Thymus (tissue), 11 donors: Measurements from ENCODE around the gene CGREF1. TPM values are rescaled to one million over a fixed set of nuclear protein-coding genes. Genes with fewer than 3 reads are reported as not detected.
A peak's percentile ranks its signal among the peaks of the same experiment; 100 is the strongest.

Experiments
- DNase-seq, 9 donors: peaks; one replicate each; pipeline ENCODE4 v3.0.0-alpha.2; 2013; ENCODE audit warnings: low spot score in 9 of 9, low read depth in 6 of 9, missing footprints in 1 of 9
- H3K27ac ChIP-seq, 2 donors: one replicate each; pipeline ENCODE4 v1.5.1; 2013; ENCODE audit warnings: control low read depth in 1 of 2, low read depth in 1 of 2, low read length in 1 of 2, mild to moderate bottlenecking in 1 of 2, moderate library complexity in 1 of 2
- H3K27me3 ChIP-seq, 2 donors: one replicate each; pipeline ENCODE4 v1.5.1; 2013; ENCODE audit warnings: low read length in 1 of 2; ENCODE audit not compliant: control insufficient read depth in 2 of 2, insufficient read depth in 1 of 2
- H3K36me3 ChIP-seq, 2 donors: one replicate each; pipeline ENCODE4 v1.5.1; 2013; ENCODE audit warnings: low read length in 1 of 2, mild to moderate bottlenecking in 1 of 2, moderate library complexity in 1 of 2; ENCODE audit not compliant: control insufficient read depth in 2 of 2, insufficient read depth in 2 of 2
- H3K4me1 ChIP-seq, 2 donors: one replicate each; pipeline ENCODE4 v1.5.1; 2013; ENCODE audit warnings: low read length in 2 of 2; ENCODE audit not compliant: control insufficient read depth in 2 of 2, insufficient read depth in 2 of 2
- H3K4me3 ChIP-seq, 2 donors: one replicate each; pipeline ENCODE4 v1.5.1; 2013; ENCODE audit warnings: low read length in 2 of 2, control low read depth in 1 of 2, mild to moderate bottlenecking in 1 of 2
- H3K9me3 ChIP-seq, 2 donors: one replicate each; pipeline ENCODE4 v1.5.1; 2013; ENCODE audit warnings: low read length in 1 of 2, mild to moderate bottlenecking in 1 of 2; ENCODE audit not compliant: control insufficient read depth in 2 of 2, insufficient read depth in 1 of 2
- WGBS: extraction: QIAGEN DNeasy Blood & Tissue Kit; methylation state at CpG from one replicate; pipeline ENCODE4 v1.1.7; 2013; 5-methylcytosine and 5-hydroxymethylcytosine counted together
- polyA plus RNA-seq: library from polyadenylated mRNA; stranded (reverse); fragments of 200-250 nt; gene quantifications from one replicate; pipeline ENCODE4 v1.2.3, GENCODE V29; 2013
- total RNA-seq: library from RNA; stranded (reverse); fragments of 120-200 nt; gene quantifications from one replicate; pipeline ENCODE4 v1.2.4, GENCODE V29; 2013
- donor health status: healthy.

CGREF1 gene
- total and polyA plus RNA-seq, 2 donors: 0.43 to 0.57 TPM

DNA sequence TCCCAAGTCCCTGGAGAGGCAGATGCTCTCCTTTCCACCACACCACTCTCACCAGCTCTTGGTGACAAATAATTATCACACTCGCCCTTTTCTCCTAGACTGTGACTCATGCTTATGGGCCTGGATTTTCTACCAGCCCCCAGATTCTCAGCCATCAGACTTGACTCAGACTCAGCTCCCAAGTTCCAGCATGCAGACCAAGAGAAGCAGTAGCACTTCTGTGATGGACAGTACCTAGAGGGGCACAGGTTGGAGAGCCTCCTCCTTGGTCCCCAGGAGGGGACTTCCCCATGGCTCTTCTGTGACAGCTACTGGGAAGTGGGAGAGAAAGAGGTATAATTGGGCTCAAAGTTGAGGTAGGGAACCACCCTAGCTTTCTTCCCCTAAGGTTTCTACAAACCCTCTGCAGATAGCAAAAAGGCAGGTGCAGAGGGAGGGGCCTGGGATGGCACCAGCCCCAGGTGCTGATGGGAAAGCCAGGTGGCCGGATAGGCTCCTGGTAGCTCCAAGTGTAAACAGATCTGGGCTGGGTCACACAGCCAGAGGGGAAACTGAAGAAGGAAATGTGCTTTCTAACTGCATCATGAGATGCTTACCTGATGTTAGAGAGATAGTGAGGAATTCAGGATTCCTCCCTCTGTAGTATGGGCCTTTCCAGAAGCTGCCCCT lies 34.0 kb upstream of the CGREF1 start:
- peaks cover 0 to 7% of the 10 kb centered on the region in 2 donors for H3K27me3 ChIP-seq
- no peak overlapping the region for H3K27ac ChIP-seq
- peak in 1 of 9 donors; percentile 15 for DNase-seq
- WGBS: 87% methylated on average over 2 of the region's 2 CpGs
- no peaks in the 10 kb centered on the region for H3K9me3 ChIP-seq
- H3K4me3 ChIP-seq: no peak overlapping the region
- no peaks in the 10 kb centered on the region for H3K36me3 ChIP-seq
- no peaks in the 10 kb centered on the region for H3K4me1 ChIP-seq

DNA sequence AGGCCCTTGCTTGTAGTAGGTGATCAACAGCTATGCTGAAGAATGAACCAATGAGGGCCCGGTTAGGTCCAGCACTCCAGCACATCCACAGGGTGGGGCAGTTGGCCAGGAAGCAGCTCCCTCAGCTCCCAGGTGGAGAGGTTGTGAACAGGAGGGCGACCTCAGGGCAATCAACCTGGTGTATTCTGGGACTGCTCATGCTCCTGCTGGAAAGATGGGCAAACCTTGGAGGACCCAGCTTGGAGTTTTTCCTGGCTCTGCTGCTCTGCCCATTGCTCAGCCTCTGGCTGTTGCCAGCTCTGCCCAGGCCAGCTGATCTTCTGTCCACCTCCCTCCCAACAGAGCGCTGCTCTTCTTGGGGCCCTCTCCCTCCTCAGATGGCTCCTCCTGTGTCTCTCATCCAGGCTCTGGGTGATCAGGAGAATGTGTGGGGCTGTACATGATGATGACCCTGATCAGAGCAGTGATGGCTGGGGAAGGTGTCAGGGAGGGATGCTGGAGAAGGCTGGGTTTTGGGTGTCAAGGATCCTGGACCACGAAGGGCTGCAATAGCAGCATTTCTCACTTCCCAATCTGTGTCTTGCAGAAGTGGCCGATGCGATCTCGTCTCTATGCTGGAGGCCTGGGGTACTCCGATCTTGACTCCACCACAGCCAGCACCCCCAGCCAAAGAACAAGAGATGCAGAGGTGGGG lies 33.3 kb upstream of the CGREF1 start:
- whole genome bisulfite sequencing: 94% methylated on average over 8 of the region's 8 CpGs
- no peak overlapping the region for H3K27ac ChIP-seq
- H3K9me3 ChIP-seq: no peaks in the 10 kb centered on the region
- peaks cover 0 to 7% of the 10 kb centered on the region in 2 donors for H3K27me3 ChIP-seq
- H3K4me1 ChIP-seq: no peaks in the 10 kb centered on the region
- H3K4me3 ChIP-seq: no peak overlapping the region
- DNase-seq: no peak
- no peaks in the 10 kb centered on the region for H3K36me3 ChIP-seq

DNA sequence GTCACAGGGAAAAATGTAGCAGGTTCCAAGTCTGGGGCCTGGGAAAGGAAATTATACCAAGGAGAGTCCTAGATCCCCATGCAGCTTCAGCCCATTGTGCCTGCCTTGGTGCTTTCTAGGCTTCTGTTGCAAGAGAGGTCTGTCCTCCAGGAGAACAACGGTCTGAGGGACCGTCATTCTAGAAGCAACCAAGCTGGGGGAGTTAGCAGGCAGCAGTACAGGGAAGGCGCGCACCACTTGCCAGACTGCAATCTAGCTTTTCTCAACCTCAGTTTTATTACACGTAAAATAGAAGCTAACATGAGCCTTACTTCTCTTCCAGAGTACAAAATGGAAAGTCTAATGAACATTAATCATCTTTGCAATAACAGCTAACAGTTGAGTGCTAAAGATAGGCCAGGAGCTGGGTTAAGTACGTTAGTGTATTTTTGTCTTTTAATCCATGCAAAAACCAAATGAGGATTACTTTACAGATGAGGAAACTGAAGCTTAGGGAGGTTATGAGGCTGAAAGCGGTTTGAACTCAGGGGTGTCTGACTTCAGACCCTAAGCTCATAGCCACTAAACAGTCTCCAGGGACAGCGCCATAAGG lies 31.8 kb upstream of the CGREF1 start:
- H3K9me3 ChIP-seq: no peaks in the 10 kb centered on the region
- H3K27ac ChIP-seq: no peak overlapping the region
- H3K4me1 ChIP-seq: no peaks in the 10 kb centered on the region
- no peak overlapping the region for H3K4me3 ChIP-seq
- 93% methylated on average over 8 of the region's 8 CpGs for WGBS
- no peak for DNase-seq
- peaks cover 0 to 7% of the 10 kb centered on the region in 2 donors for H3K27me3 ChIP-seq
- H3K36me3 ChIP-seq: no peaks in the 10 kb centered on the region

DNA sequence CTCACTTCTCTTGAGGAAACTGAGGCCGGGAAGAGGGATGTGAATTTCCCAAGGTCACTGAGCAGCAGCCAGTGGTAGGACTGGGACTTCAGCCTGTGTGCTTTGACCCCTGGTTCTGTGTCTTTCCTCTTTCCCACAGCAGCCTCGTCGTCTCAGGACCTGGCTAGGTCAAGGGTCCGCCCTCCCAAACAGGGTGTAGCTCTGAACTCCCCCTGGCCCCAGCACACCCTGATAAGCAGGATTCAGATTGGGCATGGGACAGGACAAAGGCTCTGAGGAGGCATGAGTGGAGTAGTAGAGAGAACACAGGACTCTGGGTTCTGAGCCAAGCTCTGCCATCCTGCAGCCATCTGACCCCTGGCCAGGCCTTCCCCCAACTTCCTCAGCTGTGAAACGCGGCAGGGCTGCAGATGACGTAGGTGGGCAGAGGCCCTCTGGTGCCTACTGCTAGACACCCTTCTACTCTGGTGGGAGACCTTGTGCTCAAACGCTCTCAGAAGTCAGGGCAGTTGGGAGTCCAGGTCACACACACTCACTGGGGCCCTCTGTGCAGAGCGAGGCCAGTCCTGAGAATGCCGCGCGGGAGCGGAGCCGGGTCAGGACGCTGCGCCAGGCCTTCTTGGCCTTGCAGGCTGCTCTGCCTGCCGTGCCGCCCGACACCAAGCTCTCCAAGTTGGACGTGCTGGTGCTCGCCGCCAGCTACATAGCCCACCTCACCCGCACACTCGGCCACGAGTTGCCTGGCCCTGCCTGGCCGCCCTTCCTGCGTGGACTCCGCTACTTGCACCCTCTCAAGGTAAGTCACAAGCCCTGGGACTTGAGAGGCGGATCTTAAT lies 30.9 kb upstream of the CGREF1 start:
- 95% methylated on average over 29 of the region's 29 CpGs for WGBS
- H3K27ac ChIP-seq: no peak overlapping the region
- H3K4me1 ChIP-seq: no peaks in the 10 kb centered on the region
- no peaks in the 10 kb centered on the region for H3K36me3 ChIP-seq
- no peak for DNase-seq
- H3K9me3 ChIP-seq: no peaks in the 10 kb centered on the region
- no peak overlapping the region for H3K4me3 ChIP-seq
- H3K27me3 ChIP-seq: peaks cover 0 to 7% of the 10 kb centered on the region in 2 donors

DNA sequence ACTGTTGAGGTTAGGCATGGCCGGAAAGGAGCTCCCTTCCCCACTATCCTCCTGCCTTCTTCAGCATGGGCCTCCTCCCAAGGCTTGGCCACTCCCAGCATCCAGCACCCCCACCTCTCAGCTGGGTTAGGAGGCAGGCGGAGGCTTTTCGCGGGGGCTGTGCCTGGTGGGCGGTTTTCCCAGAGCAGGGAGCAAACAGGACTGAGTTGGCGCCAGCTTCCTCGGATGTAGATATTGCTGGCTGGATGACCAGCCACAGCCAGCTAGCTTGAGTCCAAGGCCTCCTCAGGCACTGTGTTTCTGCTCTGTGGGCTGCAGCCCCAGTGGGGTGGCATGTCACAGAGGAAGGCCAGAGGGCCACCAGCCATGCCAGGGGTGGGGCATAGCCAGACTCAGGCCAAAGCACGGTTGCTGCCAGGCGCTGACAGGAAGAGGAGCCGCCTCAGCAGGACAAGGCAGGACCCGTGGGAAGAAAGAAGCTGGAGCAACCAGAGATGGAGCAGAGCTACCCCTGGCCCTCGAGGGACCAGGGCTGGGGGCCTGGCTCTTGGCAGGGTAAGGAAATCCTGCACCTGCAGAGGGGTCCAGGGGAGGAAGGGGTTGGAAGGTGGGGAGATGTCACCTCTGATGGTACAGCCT lies 30.0 kb upstream of the CGREF1 start, which contains the start of gene TCF23:
Gene TCF23, plus strand, starts transcription at position 204 of the 639 bp plus-strand sequence. Its CDS starts 130 bp downstream, at position 334.
- Histone ChIP-seq H3K4me3 (no peak within 1 kb of the TSS), H3K9me3 (no peaks in the 10 kb centered on the region), H3K4me1 (no peaks in the 10 kb centered on the region), H3K27me3 (peaks cover 0 to 7% of the 10 kb centered on the region in 2 donors), H3K36me3 (no peaks in the 10 kb centered on the region), H3K27ac (no peak within 1 kb of the TSS)
- 92% methylated on average over 12 of the region's 12 CpGs for WGBS
- no peak for DNase-seq

DNA sequence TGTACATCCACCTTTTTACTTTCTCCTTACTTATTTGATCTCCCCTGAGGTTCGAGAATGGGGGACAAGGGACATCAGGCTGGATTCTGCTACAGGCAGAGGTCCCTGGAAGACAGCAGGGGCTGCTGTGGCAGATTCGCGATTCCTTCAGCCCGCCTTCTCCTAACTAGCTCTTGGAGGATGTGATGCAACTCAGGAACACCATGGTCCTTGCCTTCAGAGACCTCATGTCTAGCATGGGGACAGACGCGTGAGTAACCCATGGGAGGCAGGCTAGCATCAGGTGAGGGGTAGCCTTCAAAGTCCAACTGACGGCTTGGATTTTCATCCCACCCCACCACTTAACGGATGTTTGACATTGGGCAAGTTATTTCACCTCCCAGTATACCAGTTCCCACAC lies 29.0 kb upstream of the CGREF1 start:
- DNase-seq: no peak
- peaks cover 0 to 9% of the 10 kb centered on the region in 2 donors for H3K27me3 ChIP-seq
- H3K9me3 ChIP-seq: no peaks in the 10 kb centered on the region
- no peaks in the 10 kb centered on the region for H3K4me1 ChIP-seq
- no peak overlapping the region for H3K4me3 ChIP-seq
- no peak overlapping the region for H3K27ac ChIP-seq
- 96% methylated on average over 8 of the region's 8 CpGs for WGBS
- no peaks in the 10 kb centered on the region for H3K36me3 ChIP-seq

DNA sequence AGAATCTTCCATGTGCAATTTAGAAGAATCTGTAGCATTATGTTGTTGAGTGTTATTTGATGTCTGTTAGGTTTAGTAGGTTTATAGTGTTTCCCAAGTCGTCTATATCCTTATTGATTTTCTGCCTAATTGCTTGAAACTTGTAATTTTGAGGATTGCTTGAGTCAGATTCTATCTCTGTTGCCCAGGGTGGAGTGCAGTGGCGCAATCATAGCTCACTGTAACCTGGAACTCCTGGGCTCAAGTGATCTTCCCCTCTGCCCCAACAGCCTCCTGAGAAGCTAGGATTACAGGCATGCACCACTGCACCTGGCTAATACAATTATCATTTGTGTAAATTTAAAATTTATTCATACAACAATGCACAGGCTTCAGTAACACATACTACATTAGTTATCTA lies 26.8 kb upstream of the CGREF1 start:
- Histone ChIP-seq H3K27ac (no peak overlapping the region), H3K4me3 (no peak overlapping the region), H3K36me3 (no peaks in the 10 kb centered on the region), H3K4me1 (no peaks in the 10 kb centered on the region), H3K9me3 (no peaks in the 10 kb centered on the region), H3K27me3 (peaks cover 0 to 15% of the 10 kb centered on the region in 2 donors)
- WGBS: 93% methylated on average over 2 of the region's 2 CpGs
- no peak for DNase-seq

DNA sequence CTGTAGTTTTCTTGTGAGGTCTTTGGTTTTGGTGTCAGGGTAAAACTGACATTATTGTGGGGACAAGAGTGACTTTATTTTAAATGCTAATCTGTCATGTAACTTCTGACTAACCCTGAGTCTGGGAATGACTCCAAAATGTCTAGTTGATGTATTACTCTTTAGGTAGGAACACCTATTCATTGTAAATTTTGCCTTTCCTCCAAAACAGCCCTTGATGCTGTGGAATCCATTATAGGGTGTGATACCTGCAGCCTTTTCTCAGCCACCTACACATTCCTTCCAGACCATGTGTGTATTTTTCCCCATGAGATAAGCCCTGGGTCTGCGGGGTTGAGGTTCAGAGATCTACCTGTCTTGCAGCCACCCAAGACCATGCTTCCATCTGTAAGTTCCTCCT lies 24.4 kb upstream of the CGREF1 start:
- peaks cover 0 to 11% of the 10 kb centered on the region in 2 donors for H3K27me3 ChIP-seq
- 95% methylated on average over 1 of the region's 1 CpG for WGBS
- DNase-seq: no peak

More for the DNA sequence above, 24.4 kb upstream of the CGREF1 start:
- Histone ChIP-seq H3K27ac (no peak overlapping the region), H3K4me1 (no peaks in the 10 kb centered on the region), H3K9me3 (no peaks in the 10 kb centered on the region), H3K4me3 (no peak overlapping the region), H3K36me3 (no peaks in the 10 kb centered on the region)
